ENCODE measurements around the gene KRTAP16-1.

Gene KRTAP16-1

GRCh38 chr17:41327411-41328120, 18.5 kb upstream of the KRTAP16-1 start:
- H2BK5ac ChIP-seq (ENCODE audit: low read length), result no peak overlapping the region
- H2BK120ac ChIP-seq (ENCODE audit: low read depth, low read length), result no peak overlapping the region
- H3K79me1 ChIP-seq (ENCODE audit: low read length), result no peaks in the 10 kb centered on the region
- no peak overlapping the region for H3K9ac ChIP-seq (ENCODE audit: low read length)
- no peak overlapping the region for H2BK15ac ChIP-seq (replicated peaks; ENCODE audit: low read depth)
- no peak overlapping the region for H3K27ac ChIP-seq (ENCODE audit: low read depth, low read length)
- H3K27me3 ChIP-seq (ENCODE audit: insufficient read depth, low read length, poor library complexity), result no peaks in the 10 kb centered on the region
- H4K5ac ChIP-seq (ENCODE audit: low read length), result no peak overlapping the region
- no peak overlapping the region for H3K4me3 ChIP-seq (ENCODE audit: low read length)
- no peak overlapping the region for H3K18ac ChIP-seq (ENCODE audit: low read length)
- no peak overlapping the region for H2AK5ac ChIP-seq (ENCODE audit: low read length)
- no peak overlapping the region for H3K4ac ChIP-seq (ENCODE audit: low read depth, low read length)
- no CpG with 5 or more reads among the region's 8 CpGs for WGBS (ENCODE audit: extremely low coverage, insufficient coverage, low lambda C conversion rate)
- DNase-seq, result no peak
- no peaks in the 10 kb centered on the region for H3K79me2 ChIP-seq (ENCODE audit: control insufficient read depth, insufficient read depth, low read length)
- H3K56ac ChIP-seq (ENCODE audit: low read length), result no peak overlapping the region
- no peaks in the 10 kb centered on the region for H3K4me1 ChIP-seq (ENCODE audit: control insufficient read depth, low read depth, low read length)
- H3K4me2 ChIP-seq (ENCODE audit: low read length), result no peak overlapping the region
- no peak overlapping the region for H3K23ac ChIP-seq (ENCODE audit: low read length)
- no peak overlapping the region for H4K8ac ChIP-seq (ENCODE audit: low read depth, low read length)
- H3K36me3 ChIP-seq (ENCODE audit: control insufficient read depth, insufficient read depth, low read length), result no peaks in the 10 kb centered on the region

GRCh38 chr17:41326173-41327145, 17.4 kb upstream of the KRTAP16-1 start:
- H3K79me2 ChIP-seq (ENCODE audit: control insufficient read depth, insufficient read depth, low read length), result no peaks in the 10 kb centered on the region
- no peak overlapping the region for H3K18ac ChIP-seq (ENCODE audit: low read length)
- H3K56ac ChIP-seq (ENCODE audit: low read length), result no peak overlapping the region
- no CpG with 5 or more reads among the region's 18 CpGs for WGBS (ENCODE audit: extremely low coverage, insufficient coverage, low lambda C conversion rate)
- no peak overlapping the region for H2BK15ac ChIP-seq (replicated peaks; ENCODE audit: low read depth)
- no peaks in the 10 kb centered on the region for H3K36me3 ChIP-seq (ENCODE audit: control insufficient read depth, insufficient read depth, low read length)
- no peak overlapping the region for H4K5ac ChIP-seq (ENCODE audit: low read length)
- H2BK5ac ChIP-seq (ENCODE audit: low read length), result no peak overlapping the region
- no peak overlapping the region for H3K23ac ChIP-seq (ENCODE audit: low read length)
- no peak overlapping the region for H3K4ac ChIP-seq (ENCODE audit: low read depth, low read length)
- no peak overlapping the region for H3K4me3 ChIP-seq (ENCODE audit: low read length)
- no peak overlapping the region for H3K27ac ChIP-seq (ENCODE audit: low read depth, low read length)
- H3K4me1 ChIP-seq (ENCODE audit: control insufficient read depth, low read depth, low read length), result no peaks in the 10 kb centered on the region
- H4K8ac ChIP-seq (ENCODE audit: low read depth, low read length), result no peak overlapping the region
- no peaks in the 10 kb centered on the region for H3K27me3 ChIP-seq (ENCODE audit: insufficient read depth, low read length, poor library complexity)
- DNase-seq, result no peak
- H2AK5ac ChIP-seq (ENCODE audit: low read length), result no peak overlapping the region
- H2BK120ac ChIP-seq (ENCODE audit: low read depth, low read length), result no peak overlapping the region
- no peak overlapping the region for H3K4me2 ChIP-seq (ENCODE audit: low read length)
- no peak overlapping the region for H3K9ac ChIP-seq (ENCODE audit: low read length)
- no peaks in the 10 kb centered on the region for H3K79me1 ChIP-seq (ENCODE audit: low read length)

- H3K4me3 ChIP-seq (ENCODE audit: low read length), result no peak overlapping the region
- H2AK5ac ChIP-seq (ENCODE audit: low read length), result no peak overlapping the region
- no CpG with 5 or more reads among the region's 6 CpGs for WGBS (ENCODE audit: extremely low coverage, insufficient coverage, low lambda C conversion rate)
- H2BK5ac ChIP-seq (ENCODE audit: low read length), result no peak overlapping the region
- no peaks in the 10 kb centered on the region for H3K79me1 ChIP-seq (ENCODE audit: low read length)
- no peak overlapping the region for H3K4me2 ChIP-seq (ENCODE audit: low read length)
- no peak overlapping the region for H3K18ac ChIP-seq (ENCODE audit: low read length)
- no peak overlapping the region for H3K56ac ChIP-seq (ENCODE audit: low read length)
- no peak overlapping the region for H3K9ac ChIP-seq (ENCODE audit: low read length)
- no peaks in the 10 kb centered on the region for H3K36me3 ChIP-seq (ENCODE audit: control insufficient read depth, insufficient read depth, low read length)
- no peaks in the 10 kb centered on the region for H3K4me1 ChIP-seq (ENCODE audit: control insufficient read depth, low read depth, low read length)
- H4K8ac ChIP-seq (ENCODE audit: low read depth, low read length), result no peak overlapping the region
- DNase-seq, result no peak
- no peak overlapping the region for H3K27ac ChIP-seq (ENCODE audit: low read depth, low read length)
- no peak overlapping the region for H2BK120ac ChIP-seq (ENCODE audit: low read depth, low read length)
- H3K4ac ChIP-seq (ENCODE audit: low read depth, low read length), result no peak overlapping the region
- H2BK15ac ChIP-seq (replicated peaks; ENCODE audit: low read depth), result no peak overlapping the region
- no peaks in the 10 kb centered on the region for H3K79me2 ChIP-seq (ENCODE audit: control insufficient read depth, insufficient read depth, low read length)
- no peaks in the 10 kb centered on the region for H3K27me3 ChIP-seq (ENCODE audit: insufficient read depth, low read length, poor library complexity)
- H3K23ac ChIP-seq (ENCODE audit: low read length), result no peak overlapping the region
- H4K5ac ChIP-seq (ENCODE audit: low read length), result no peak overlapping the region
Measured at GRCh38 chr17:41325611-41326010, 16.5 kb upstream of the KRTAP16-1 start.

GRCh38 chr17:41325126-41325525, 16.0 kb upstream of the KRTAP16-1 start:
- Histone ChIP-seq H4K5ac (ENCODE audit: low read length) (no peak overlapping the region), H3K79me1 (ENCODE audit: low read length) (no peaks in the 10 kb centered on the region), H3K4me3 (ENCODE audit: low read length) (no peak overlapping the region), H2BK5ac (ENCODE audit: low read length) (no peak overlapping the region), H3K23ac (ENCODE audit: low read length) (no peak overlapping the region), H3K18ac (ENCODE audit: low read length) (no peak overlapping the region), H3K79me2 (ENCODE audit: control insufficient read depth, insufficient read depth, low read length) (no peaks in the 10 kb centered on the region), H3K4me2 (ENCODE audit: low read length) (no peak overlapping the region), H3K4me1 (ENCODE audit: control insufficient read depth, low read depth, low read length) (no peaks in the 10 kb centered on the region), H3K4ac (ENCODE audit: low read depth, low read length) (no peak overlapping the region), H2AK5ac (ENCODE audit: low read length) (no peak overlapping the region), H3K36me3 (ENCODE audit: control insufficient read depth, insufficient read depth, low read length) (no peaks in the 10 kb centered on the region), H3K56ac (ENCODE audit: low read length) (no peak overlapping the region), H3K27me3 (ENCODE audit: insufficient read depth, low read length, poor library complexity) (no peaks in the 10 kb centered on the region), H2BK120ac (ENCODE audit: low read depth, low read length) (no peak overlapping the region), H3K27ac (ENCODE audit: low read depth, low read length) (no peak overlapping the region), H4K8ac (ENCODE audit: low read depth, low read length) (no peak overlapping the region), H3K9ac (ENCODE audit: low read length) (no peak overlapping the region), H2BK15ac (replicated peaks; ENCODE audit: low read depth) (no peak overlapping the region)
- no peak for DNase-seq
- no CpG with 5 or more reads among the region's 10 CpGs for WGBS (ENCODE audit: extremely low coverage, insufficient coverage, low lambda C conversion rate)

GRCh38 chr17:41324180-41325075, 15.3 kb upstream of the KRTAP16-1 start:
- H3K9ac ChIP-seq (ENCODE audit: low read length), result no peak overlapping the region
- no peaks in the 10 kb centered on the region for H3K27me3 ChIP-seq (ENCODE audit: insufficient read depth, low read length, poor library complexity)
- H3K36me3 ChIP-seq (ENCODE audit: control insufficient read depth, insufficient read depth, low read length), result no peaks in the 10 kb centered on the region
- H3K23ac ChIP-seq (ENCODE audit: low read length), result no peak overlapping the region
- no peak overlapping the region for H4K5ac ChIP-seq (ENCODE audit: low read length)
- H2AK5ac ChIP-seq (ENCODE audit: low read length), result no peak overlapping the region
- no peak overlapping the region for H3K18ac ChIP-seq (ENCODE audit: low read length)
- no peak overlapping the region for H2BK120ac ChIP-seq (ENCODE audit: low read depth, low read length)
- H2BK15ac ChIP-seq (replicated peaks; ENCODE audit: low read depth), result no peak overlapping the region
- H3K4ac ChIP-seq (ENCODE audit: low read depth, low read length), result no peak overlapping the region
- H3K4me3 ChIP-seq (ENCODE audit: low read length), result no peak overlapping the region
- no peaks in the 10 kb centered on the region for H3K4me1 ChIP-seq (ENCODE audit: control insufficient read depth, low read depth, low read length)
- H3K27ac ChIP-seq (ENCODE audit: low read depth, low read length), result no peak overlapping the region
- DNase-seq, result peak; percentile 57
- H3K56ac ChIP-seq (ENCODE audit: low read length), result no peak overlapping the region
- H2BK5ac ChIP-seq (ENCODE audit: low read length), result no peak overlapping the region
- no peaks in the 10 kb centered on the region for H3K79me2 ChIP-seq (ENCODE audit: control insufficient read depth, insufficient read depth, low read length)
- H4K8ac ChIP-seq (ENCODE audit: low read depth, low read length), result no peak overlapping the region
- no peaks in the 10 kb centered on the region for H3K79me1 ChIP-seq (ENCODE audit: low read length)
- H3K4me2 ChIP-seq (ENCODE audit: low read length), result no peak overlapping the region
- WGBS (ENCODE audit: extremely low coverage, insufficient coverage, low lambda C conversion rate), result no CpG with 5 or more reads among the region's 16 CpGs

Data from mesendoderm (in vitro differentiated cells).